SJCRH30 (cell line): ENCODE measurements around the gene PEX19. TPM values are rescaled to one million over a fixed set of nuclear protein-coding genes. Genes with fewer than 3 reads are reported as not detected.
"Not testable (repeated sequence)": the region's sequence is repeated elsewhere in the genome, so short reads cannot be mapped to it uniquely, and the experiment has no call there.

Experiments
- DNase-seq, 2 experiments: peaks; one replicate each; pipeline ENCODE4 v3.0.0-alpha.2; 2015 to 2020
- H3K27ac ChIP-seq: fragments of 250-450 bp; sonication (Bioruptor Pico); 2 replicates; pipeline ENCODE4 v1.5.1; 2020; ENCODE audit warnings: mild to moderate bottlenecking, moderate library complexity
- H3K27me3 ChIP-seq: fragments of 250-450 bp; sonication (Bioruptor Pico); 2 replicates; pipeline ENCODE4 v1.5.1; 2020; ENCODE audit warnings: mild to moderate bottlenecking, moderate library complexity
- H3K36me3 ChIP-seq: fragments of 250-450 bp; sonication (Bioruptor Pico); 2 replicates; pipeline ENCODE4 v1.5.1; 2020; ENCODE audit warnings: mild to moderate bottlenecking, moderate library complexity
- H3K4me1 ChIP-seq: fragments of 250-450 bp; sonication (Bioruptor Pico); 2 replicates; pipeline ENCODE4 v1.5.1; 2020; ENCODE audit warnings: mild to moderate bottlenecking, moderate library complexity
- H3K4me3 ChIP-seq: fragments of 250-450 bp; sonication (Bioruptor Pico); 2 replicates; pipeline ENCODE4 v1.5.1; 2020; ENCODE audit warnings: mild to moderate bottlenecking, moderate library complexity
- H3K9me3 ChIP-seq: fragments of 250-450 bp; sonication (Bioruptor Pico); replicated peaks from 2 replicates; pipeline ENCODE4 v1.5.1; 2020; ENCODE audit warnings: mild to moderate bottlenecking, moderate library complexity
- total RNA-seq: library from RNA; depleted of rRNA; stranded (reverse); fragments of >200 nt; shearing (Covaris generic); gene quantifications from 2 replicates; pipeline ENCODE4 v1.2.3, GENCODE V29; 2014

PEX19 gene
- total RNA-seq, 1 experiment from 2014 or later: 37.2 TPM

GRCh38 chr1:160293020-160293968 is 8.4 kb upstream of the PEX19 start:
- DNase-seq: no peak
- H3K9me3 ChIP-seq: no peaks in the 10 kb centered on the region
- no peaks in the 10 kb centered on the region for H3K27me3 ChIP-seq
- H3K4me3 ChIP-seq: no peak overlapping the region
- H3K27ac ChIP-seq: peak overlapping the region; percentile 73
- H3K4me1 ChIP-seq: peaks cover 32% of the 10 kb centered on the region
- H3K36me3 ChIP-seq: peaks cover 79% of the 10 kb centered on the region

DNA sequence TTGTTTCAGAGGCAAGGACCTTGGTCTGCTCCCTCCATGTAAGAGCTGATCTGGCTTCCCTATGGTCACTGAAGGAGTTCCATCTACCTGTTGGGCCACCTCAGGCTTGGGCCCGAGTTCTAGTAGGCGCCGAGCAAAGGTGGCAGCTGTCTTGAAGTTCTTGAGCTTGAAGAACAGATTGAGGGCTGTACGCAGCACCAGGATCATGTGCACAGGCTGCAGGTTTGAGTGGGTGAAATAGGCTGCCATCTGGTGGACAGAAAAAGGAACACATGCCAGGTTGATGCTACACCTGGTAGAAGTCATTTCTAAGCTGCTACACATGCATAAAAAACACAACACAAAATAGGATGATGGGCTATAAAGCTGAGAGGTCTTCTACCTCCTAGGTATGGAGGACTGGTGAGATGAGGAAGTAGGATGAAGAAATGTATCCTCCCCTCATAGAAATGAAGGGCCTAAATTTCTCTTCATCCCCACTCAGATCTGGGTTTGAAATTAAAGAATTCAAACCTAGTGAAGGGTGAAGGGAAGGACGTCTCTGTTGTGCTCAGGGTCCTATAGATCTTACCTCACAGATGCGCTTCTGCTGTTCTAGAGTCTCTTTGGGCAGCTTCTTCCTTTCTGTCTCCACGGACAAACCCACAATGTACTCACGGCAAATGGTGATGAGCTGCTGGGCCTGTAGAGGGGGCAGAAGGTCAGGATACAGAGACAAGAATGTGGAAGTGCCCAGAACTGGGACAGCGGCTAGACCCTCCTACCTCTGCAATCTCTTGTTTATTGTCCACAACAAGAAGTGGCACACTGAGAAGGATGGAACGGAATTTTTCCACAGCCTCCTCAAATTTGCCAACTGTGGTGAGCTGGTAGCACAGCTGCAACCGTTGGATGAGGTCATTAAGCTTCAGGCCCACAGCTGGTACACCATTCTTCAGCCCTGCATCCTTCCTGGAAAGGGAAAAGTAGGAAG is 6.6 kb upstream of the PEX19 start:
- peak; percentile 80 to 88 for DNase-seq
- no peak overlapping the region for H3K4me3 ChIP-seq
- H3K36me3 ChIP-seq: peaks cover 68% of the 10 kb centered on the region
- H3K27me3 ChIP-seq: no peaks in the 10 kb centered on the region
- peaks cover 32% of the 10 kb centered on the region for H3K4me1 ChIP-seq
- H3K27ac ChIP-seq: peak overlapping the region; percentile 73
- no peaks in the 10 kb centered on the region for H3K9me3 ChIP-seq

GRCh38 chr1:160287769-160288168 is 2.8 kb upstream of the PEX19 start:
- H3K9me3 ChIP-seq, DNase-seq, H3K4me3 ChIP-seq, H3K27me3 ChIP-seq, H3K27ac ChIP-seq: not testable (repeated sequence)
- H3K36me3 ChIP-seq: peaks cover 34% of the 10 kb centered on the region
- peaks cover 22% of the 10 kb centered on the region for H3K4me1 ChIP-seq

- no peaks in the 10 kb centered on the region for H3K9me3 ChIP-seq
- peak overlapping the region; percentile 72 for H3K4me3 ChIP-seq
- peaks cover under 1% of the 10 kb centered on the region; the same call in 1 of the 2 replicates for H3K4me1 ChIP-seq
- H3K36me3 ChIP-seq: peaks cover 24% of the 10 kb centered on the region
- no peaks in the 10 kb centered on the region for H3K27me3 ChIP-seq
- no peak overlapping the region for H3K27ac ChIP-seq
- DNase-seq: no peak
Observed at GRCh38 chr1:160285506-160285905, 573 bp upstream of the PEX19 start.

DNA sequence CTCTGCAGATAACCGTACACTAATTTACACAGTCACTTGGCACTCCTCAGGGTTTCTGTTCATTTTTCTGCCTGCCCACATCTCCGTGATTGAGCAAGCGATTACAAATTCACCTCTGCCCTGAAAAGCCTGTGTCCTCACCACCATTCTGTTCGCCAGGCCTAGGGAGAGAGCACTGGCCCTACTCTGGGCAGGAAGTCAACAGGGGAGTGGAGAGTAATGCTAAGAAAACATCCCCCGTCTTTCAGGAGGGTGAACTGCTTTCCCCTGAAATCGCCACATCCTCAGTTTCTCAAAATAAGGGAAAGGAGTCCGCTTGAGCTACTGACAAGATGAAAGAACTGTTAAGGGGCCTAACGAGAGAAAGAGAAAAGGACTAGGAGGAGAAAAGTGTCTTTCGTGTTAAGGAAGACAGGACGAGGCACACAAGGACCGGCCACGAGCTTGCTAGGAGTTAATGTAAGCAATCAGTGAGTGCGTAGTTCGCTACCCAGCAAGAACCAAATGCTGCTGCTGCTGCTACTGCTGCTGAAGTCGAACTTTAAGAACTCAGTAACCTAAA is 632 bp downstream of the PEX19 start:
- H3K27ac ChIP-seq: peak overlapping the region; percentile 45
- peak overlapping the region; percentile 72 for H3K4me3 ChIP-seq
- no peaks in the 10 kb centered on the region for H3K4me1 ChIP-seq
- peaks cover 23% of the 10 kb centered on the region for H3K36me3 ChIP-seq
- no peaks in the 10 kb centered on the region for H3K9me3 ChIP-seq
- H3K27me3 ChIP-seq: no peaks in the 10 kb centered on the region
- peak; percentile 18 to 38 for DNase-seq

DNA sequence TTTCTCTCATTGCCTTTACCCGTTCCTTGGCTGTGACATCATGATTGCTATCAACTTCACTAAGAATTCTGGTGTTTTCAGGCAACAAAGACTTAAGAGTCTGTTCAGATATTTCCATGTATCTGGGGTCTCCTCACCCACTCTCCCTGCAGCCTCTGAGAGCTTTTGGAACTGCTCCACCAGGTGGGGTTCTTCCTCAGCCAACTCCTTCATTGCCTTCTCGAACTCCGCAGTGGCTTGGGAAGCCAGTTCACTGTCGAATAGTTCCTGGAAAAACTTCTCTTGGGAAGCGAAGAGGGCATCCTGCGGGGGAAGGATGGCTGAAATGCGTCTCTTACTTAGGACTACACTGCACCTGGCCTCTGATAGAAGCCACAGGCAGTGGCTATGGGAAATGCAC is 2.1 kb downstream of the PEX19 start:
- Histone ChIP-seq H3K27ac (no peak overlapping the region), H3K4me3 (no peak overlapping the region), H3K36me3 (peaks cover 23% of the 10 kb centered on the region), H3K4me1 (no peaks in the 10 kb centered on the region), H3K9me3 (no peaks in the 10 kb centered on the region), H3K27me3 (no peaks in the 10 kb centered on the region)
- DNase-seq: no peak

GRCh38 chr1:160277987-160278386 is 6.9 kb downstream of the PEX19 start:
- no peak for DNase-seq
- Histone ChIP-seq H3K36me3 (peaks cover 22% of the 10 kb centered on the region), H3K9me3 (no peaks in the 10 kb centered on the region), H3K4me1 (no peaks in the 10 kb centered on the region), H3K27ac (no peak overlapping the region), H3K4me3 (no peak overlapping the region), H3K27me3 (no peaks in the 10 kb centered on the region)

- Histone ChIP-seq H3K4me1 (no peaks in the 10 kb centered on the region), H3K36me3 (peaks cover 17% of the 10 kb centered on the region), H3K4me3 (no peak overlapping the region), H3K27ac (no peak overlapping the region), H3K27me3 (no peaks in the 10 kb centered on the region), H3K9me3 (no peaks in the 10 kb centered on the region)
- DNase-seq: no peak
Observed at GRCh38 chr1:160277330-160277729, 7.6 kb downstream of the PEX19 start.

DNA sequence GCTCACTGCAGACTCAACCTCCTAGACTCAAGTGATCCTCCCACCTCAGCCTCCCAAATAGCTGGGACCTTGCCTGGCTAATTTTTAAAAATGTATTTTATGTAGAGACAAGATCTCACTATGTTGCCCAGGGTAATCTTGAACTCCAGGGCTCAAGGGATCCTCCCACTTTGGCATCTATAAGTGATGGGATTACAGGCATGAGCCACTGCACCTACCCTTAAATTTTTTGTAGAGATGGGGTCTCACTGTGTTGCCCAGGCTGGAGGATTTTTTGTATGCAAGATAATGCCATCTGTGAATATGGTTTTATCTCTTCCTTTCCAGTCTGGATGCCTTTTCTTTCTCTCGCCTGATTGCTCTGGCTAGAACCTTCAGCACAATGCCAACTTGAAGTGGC is 13.9 kb downstream of the PEX19 start:
- no peak for DNase-seq

DNA sequence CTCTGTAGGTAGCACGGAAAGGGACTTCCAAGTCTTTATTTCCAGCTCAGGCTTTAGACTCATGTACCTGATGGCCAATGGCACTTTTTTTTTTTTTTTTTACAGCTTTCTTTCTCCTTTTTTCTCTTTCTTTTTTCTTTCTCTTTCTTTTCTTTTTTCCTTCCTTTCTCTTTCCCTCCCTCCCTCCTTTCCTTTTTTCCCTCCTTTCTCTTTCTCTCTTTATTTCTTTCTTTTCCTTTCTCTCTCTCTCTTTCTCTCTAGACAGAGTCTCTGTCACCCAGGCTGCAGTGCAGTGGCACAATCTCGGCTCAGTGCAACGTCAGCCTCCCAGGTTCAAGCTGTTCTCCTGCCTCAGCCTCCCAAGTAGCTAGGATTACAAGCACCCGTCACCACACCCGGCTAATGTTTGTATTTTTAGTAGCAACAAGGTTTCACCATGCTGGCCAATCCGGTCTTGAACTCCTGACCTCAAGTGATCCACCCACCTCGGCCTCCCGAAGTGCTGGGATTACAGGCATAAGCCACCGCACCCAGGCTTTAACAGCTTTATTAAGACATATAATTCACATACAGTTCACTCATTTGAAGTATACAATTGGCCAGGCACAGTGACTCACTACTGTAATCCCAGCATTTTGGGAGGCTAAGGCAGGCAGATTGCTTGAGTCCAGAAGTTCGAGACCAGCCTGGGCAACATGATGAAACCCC is 17.5 kb downstream of the PEX19 start:
- H3K27me3 ChIP-seq: no peaks in the 10 kb centered on the region
- no peaks in the 10 kb centered on the region for H3K36me3 ChIP-seq
- no peaks in the 10 kb centered on the region for H3K4me1 ChIP-seq
- H3K4me3 ChIP-seq: no peak overlapping the region
- no peak for DNase-seq
- H3K9me3 ChIP-seq: no peaks in the 10 kb centered on the region
- no peak overlapping the region for H3K27ac ChIP-seq

More for the DNA sequence above, 13.9 kb downstream of the PEX19 start:
- Histone ChIP-seq H3K4me3 (no peak overlapping the region), H3K9me3 (no peaks in the 10 kb centered on the region), H3K36me3 (no peaks in the 10 kb centered on the region), H3K27me3 (no peaks in the 10 kb centered on the region), H3K27ac (no peak overlapping the region), H3K4me1 (no peaks in the 10 kb centered on the region)

DNA sequence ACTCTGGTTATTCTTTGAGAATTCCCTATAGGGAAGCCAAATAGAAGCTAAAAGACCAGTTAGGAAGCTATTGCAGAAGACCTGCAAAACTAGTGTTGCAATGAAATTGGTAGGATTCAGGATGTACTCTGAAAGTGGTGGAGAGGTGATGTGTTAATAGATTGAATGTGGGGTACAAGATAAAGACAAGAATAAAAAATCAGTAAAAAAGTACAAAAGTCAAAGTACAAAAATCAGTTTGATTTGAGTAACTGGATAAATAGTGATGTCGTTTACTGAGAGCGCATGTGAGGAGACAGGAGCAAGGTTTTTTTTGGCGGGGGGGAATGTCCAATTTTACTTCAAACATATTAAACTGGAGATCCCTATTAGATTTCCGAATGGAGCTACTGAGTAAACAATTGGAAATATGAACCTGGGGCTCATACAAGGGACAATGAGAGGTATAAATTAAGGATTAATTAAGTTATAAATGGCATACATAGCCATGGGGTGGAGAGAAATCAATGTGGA is 20.1 kb downstream of the PEX19 start:
- no peaks in the 10 kb centered on the region for H3K36me3 ChIP-seq
- peaks cover 13% of the 10 kb centered on the region for H3K4me1 ChIP-seq
- H3K27me3 ChIP-seq: no peaks in the 10 kb centered on the region
- DNase-seq: no peak
- no peaks in the 10 kb centered on the region for H3K9me3 ChIP-seq
- no peak overlapping the region for H3K27ac ChIP-seq
- no peak overlapping the region for H3K4me3 ChIP-seq

- no peaks in the 10 kb centered on the region for H3K36me3 ChIP-seq
- peaks cover 13% of the 10 kb centered on the region for H3K4me1 ChIP-seq
- peak; percentile 97 for DNase-seq
- no peaks in the 10 kb centered on the region for H3K27me3 ChIP-seq
- H3K4me3 ChIP-seq: peak within 1 kb of the TSS; percentile 86
- H3K27ac ChIP-seq: peak within 1 kb of the TSS; percentile 87
- H3K9me3 ChIP-seq: no peaks in the 10 kb centered on the region
Observed at GRCh38 chr1:160261893-160262794, 22.8 kb downstream of the PEX19 start, which contains the start of gene DCAF8. Gene DCAF8, minus strand, starts transcription at chr1:160262549. Its CDS starts 18,541 bp downstream, at chr1:160244008.

DNA sequence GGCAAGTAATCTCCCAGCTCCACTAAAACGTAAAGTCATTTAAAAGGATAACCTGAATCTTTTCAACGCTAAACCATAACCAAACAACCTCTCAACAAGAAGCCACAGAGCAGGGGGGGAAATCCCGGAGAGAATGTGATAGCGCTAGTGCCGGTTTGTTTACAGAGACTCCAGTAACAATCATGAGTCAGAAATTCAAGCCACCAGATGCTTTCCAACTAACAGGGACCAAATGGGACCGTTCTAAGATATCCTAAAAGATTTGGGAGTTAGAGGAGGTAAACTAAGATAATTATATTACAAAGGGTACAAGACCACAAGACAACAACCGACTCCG is 23.4 kb downstream of the PEX19 start:
- H3K27ac ChIP-seq: peak overlapping the region; percentile 87

More for the DNA sequence above, 23.4 kb downstream of the PEX19 start:
- H3K9me3 ChIP-seq: no peaks in the 10 kb centered on the region
- peaks cover 13% of the 10 kb centered on the region for H3K4me1 ChIP-seq
- H3K36me3 ChIP-seq: no peaks in the 10 kb centered on the region
- peak overlapping the region; percentile 86 for H3K4me3 ChIP-seq
- H3K27me3 ChIP-seq: no peaks in the 10 kb centered on the region
- peak; percentile 48 to 62 for DNase-seq
